Adipocyte (in vitro differentiated cells): ENCODE results near the gene ARHGEF38.

Experiments used
- DNase-seq: peaks from one replicate; pipeline ENCODE4 v3.0.0-alpha.2; 2015; ENCODE audit warnings: low read depth
- H3K27me3 ChIP-seq: replicated peaks from 2 replicates; pipeline ENCODE4 v1.7.0; 2013; ENCODE audit warnings: mild to moderate bottlenecking, low read length, moderate library complexity; ENCODE audit not compliant: control insufficient read depth, insufficient read depth
- H3K36me3 ChIP-seq: 2 replicates; pipeline ENCODE4 v1.7.0; 2013; ENCODE audit warnings: low read length, mild to moderate bottlenecking, moderate library complexity; ENCODE audit not compliant: control insufficient read depth, insufficient read depth, severe bottlenecking
- H3K4me1 ChIP-seq: 2 replicates; pipeline ENCODE4 v1.7.0; 2013; ENCODE audit warnings: mild to moderate bottlenecking, low read length, moderate library complexity; ENCODE audit not compliant: control insufficient read depth, insufficient read depth
- H3K4me3 ChIP-seq: 2 replicates; pipeline ENCODE4 v1.7.0; 2013; ENCODE audit warnings: mild to moderate bottlenecking, low read length, moderate library complexity
- H3K9ac ChIP-seq: 2 replicates; pipeline ENCODE4 v1.7.0; 2013; ENCODE audit warnings: mild to moderate bottlenecking, low read length, moderate library complexity
- H3K9me3 ChIP-seq: 2 replicates; pipeline ENCODE4 v1.7.0; 2013; ENCODE audit warnings: mild to moderate bottlenecking, low read length, moderate library complexity; ENCODE audit not compliant: control insufficient read depth

The ARHGEF38 gene

GRCh38 chr4:105633241-105633640 is 80.8 kb downstream of the ARHGEF38 start:
- no peak overlapping the region for H3K9ac ChIP-seq
- H3K4me1 ChIP-seq, result peaks cover 11% of the 10 kb centered on the region
- H3K9me3 ChIP-seq, result no peaks in the 10 kb centered on the region
- H3K36me3 ChIP-seq, result no peaks in the 10 kb centered on the region
- no peaks in the 10 kb centered on the region for H3K27me3 ChIP-seq
- H3K4me3 ChIP-seq, result no peak overlapping the region
- no peak for DNase-seq

- H3K27me3 ChIP-seq, result no peaks in the 10 kb centered on the region
- peaks cover 11% of the 10 kb centered on the region for H3K4me1 ChIP-seq
- no peaks in the 10 kb centered on the region for H3K9me3 ChIP-seq
- no peaks in the 10 kb centered on the region for H3K36me3 ChIP-seq
- H3K4me3 ChIP-seq, result no peak overlapping the region
- no peak overlapping the region for H3K9ac ChIP-seq
- DNase-seq, result peak; percentile 5
Observed at GRCh38 chr4:105634402-105635080, 82.1 kb downstream of the ARHGEF38 start.

- Histone ChIP-seq H3K9me3 (no peaks in the 10 kb centered on the region), H3K27me3 (no peaks in the 10 kb centered on the region), H3K9ac (no peak overlapping the region), H3K36me3 (no peaks in the 10 kb centered on the region), H3K4me3 (peak overlapping the region; percentile 22), H3K4me1 (peaks cover 11% of the 10 kb centered on the region)
- DNase-seq, result peak; percentile 33
Observed at GRCh38 chr4:105637408-105638176, 85.2 kb downstream of the ARHGEF38 start.

- H3K9ac ChIP-seq, result no peak overlapping the region
- H3K4me1 ChIP-seq, result peaks cover 5% of the 10 kb centered on the region
- no peaks in the 10 kb centered on the region for H3K27me3 ChIP-seq
- H3K9me3 ChIP-seq, result no peaks in the 10 kb centered on the region
- no peak for DNase-seq
- no peak overlapping the region for H3K4me3 ChIP-seq
- H3K36me3 ChIP-seq, result no peaks in the 10 kb centered on the region
Observed at GRCh38 chr4:105641845-105642244, 89.4 kb downstream of the ARHGEF38 start.

GRCh38 chr4:105644257-105644656 is 91.8 kb downstream of the ARHGEF38 start:
- no peaks in the 10 kb centered on the region for H3K27me3 ChIP-seq
- no peaks in the 10 kb centered on the region for H3K36me3 ChIP-seq
- H3K4me1 ChIP-seq, result no peaks in the 10 kb centered on the region
- DNase-seq, result no peak
- no peak overlapping the region for H3K4me3 ChIP-seq
- no peaks in the 10 kb centered on the region for H3K9me3 ChIP-seq
- no peak overlapping the region for H3K9ac ChIP-seq

GRCh38 chr4:105645440-105645839 is 93.0 kb downstream of the ARHGEF38 start:
- Histone ChIP-seq H3K4me1 (no peaks in the 10 kb centered on the region), H3K9me3 (no peaks in the 10 kb centered on the region), H3K27me3 (peaks cover 4% of the 10 kb centered on the region), H3K9ac (no peak overlapping the region), H3K36me3 (no peaks in the 10 kb centered on the region), H3K4me3 (no peak overlapping the region)
- no peak for DNase-seq

- no peak overlapping the region for H3K4me3 ChIP-seq
- H3K27me3 ChIP-seq, result peaks cover 12% of the 10 kb centered on the region
- H3K4me1 ChIP-seq, result no peaks in the 10 kb centered on the region
- no peak for DNase-seq
- H3K9ac ChIP-seq, result no peak overlapping the region
- no peaks in the 10 kb centered on the region for H3K36me3 ChIP-seq
- no peaks in the 10 kb centered on the region for H3K9me3 ChIP-seq
Observed at GRCh38 chr4:105650190-105650589, 97.8 kb downstream of the ARHGEF38 start.

GRCh38 chr4:105651884-105652283 is 99.5 kb downstream of the ARHGEF38 start:
- no peaks in the 10 kb centered on the region for H3K4me1 ChIP-seq
- DNase-seq, result no peak
- no peak overlapping the region for H3K9ac ChIP-seq
- no peaks in the 10 kb centered on the region for H3K9me3 ChIP-seq
- H3K27me3 ChIP-seq, result peaks cover 12% of the 10 kb centered on the region
- no peaks in the 10 kb centered on the region for H3K36me3 ChIP-seq
- no peak overlapping the region for H3K4me3 ChIP-seq

- Histone ChIP-seq H3K4me3 (no peak overlapping the region), H3K36me3 (no peaks in the 10 kb centered on the region), H3K9ac (no peak overlapping the region), H3K9me3 (no peaks in the 10 kb centered on the region), H3K4me1 (no peaks in the 10 kb centered on the region), H3K27me3 (peaks cover 12% of the 10 kb centered on the region)
- no peak for DNase-seq
Observed at GRCh38 chr4:105652286-105652888, 100.0 kb downstream of the ARHGEF38 start.

GRCh38 chr4:105657117-105657765 is 104.8 kb downstream of the ARHGEF38 start:
- no peaks in the 10 kb centered on the region for H3K36me3 ChIP-seq
- no peaks in the 10 kb centered on the region for H3K4me1 ChIP-seq
- H3K9ac ChIP-seq, result no peak overlapping the region
- no peak for DNase-seq
- H3K9me3 ChIP-seq, result no peaks in the 10 kb centered on the region
- no peak overlapping the region for H3K4me3 ChIP-seq
- peaks cover 4% of the 10 kb centered on the region for H3K27me3 ChIP-seq

GRCh38 chr4:105659190-105659589 is 106.8 kb downstream of the ARHGEF38 start:
- H3K4me3 ChIP-seq, result no peak overlapping the region
- H3K36me3 ChIP-seq, result no peaks in the 10 kb centered on the region
- DNase-seq, result no peak
- H3K4me1 ChIP-seq, result no peaks in the 10 kb centered on the region
- no peak overlapping the region for H3K9ac ChIP-seq
- peaks cover 4% of the 10 kb centered on the region for H3K27me3 ChIP-seq
- H3K9me3 ChIP-seq, result no peaks in the 10 kb centered on the region
